Stimulated activated CD8-positive, alpha-beta memory T cell treated with anti-CD3 and anti-CD28 coated beads, Interleukin-7, amount 100 ng/mL, for 1 hour (primary cell): Measurements from ENCODE around the gene RAX2.
"Not testable (repeated sequence)": the region's sequence is repeated elsewhere in the genome, so short reads cannot be mapped to it uniquely, and the experiment has no call there.

ENCODE experiments used
- DNase-seq, 2 donors: peaks; one replicate each; pipeline ENCODE4 v3.0.0-alpha.2; 2020; ENCODE audit warnings: low read depth in 2 of 2

Gene RAX2

DNA sequence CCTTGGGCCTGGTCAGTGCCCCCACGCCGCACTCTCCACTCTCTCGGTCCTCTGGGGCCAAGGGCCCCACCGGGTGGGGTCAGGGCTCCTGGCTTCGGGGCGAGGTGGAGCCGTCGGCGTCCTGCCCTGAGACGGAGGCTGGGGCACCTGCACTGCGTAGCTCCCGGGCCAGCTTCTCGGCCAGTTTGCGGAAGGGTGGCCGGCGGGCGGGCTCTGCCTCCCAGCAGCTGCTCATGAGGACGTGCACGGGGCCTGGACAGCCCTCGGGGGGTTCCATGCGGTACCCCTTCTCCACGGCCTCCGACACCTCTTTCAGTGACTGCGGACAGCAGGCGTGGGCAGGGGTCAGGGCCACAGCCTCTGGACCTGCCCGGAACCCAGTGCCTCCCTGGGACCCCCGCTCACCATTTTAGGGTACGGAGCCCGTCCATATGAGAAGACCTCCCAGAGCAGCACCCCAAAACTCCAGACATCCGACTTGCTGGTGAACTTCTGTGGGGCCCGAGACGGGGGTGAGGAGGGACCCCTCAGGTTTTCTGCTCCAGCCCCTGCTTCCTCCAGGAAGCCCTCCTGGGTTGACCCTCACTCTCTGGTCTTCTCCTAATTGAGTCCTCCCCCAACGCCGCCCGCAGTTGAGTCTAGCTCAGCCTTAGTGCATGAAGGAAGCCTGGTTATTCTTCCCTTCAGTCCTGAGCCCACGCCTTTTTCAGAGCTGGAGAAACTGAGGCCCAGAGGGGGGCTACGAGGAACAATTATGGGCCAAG, 6.3 kb upstream of the RAX2 start:
- DNase-seq: no peak

DNA sequence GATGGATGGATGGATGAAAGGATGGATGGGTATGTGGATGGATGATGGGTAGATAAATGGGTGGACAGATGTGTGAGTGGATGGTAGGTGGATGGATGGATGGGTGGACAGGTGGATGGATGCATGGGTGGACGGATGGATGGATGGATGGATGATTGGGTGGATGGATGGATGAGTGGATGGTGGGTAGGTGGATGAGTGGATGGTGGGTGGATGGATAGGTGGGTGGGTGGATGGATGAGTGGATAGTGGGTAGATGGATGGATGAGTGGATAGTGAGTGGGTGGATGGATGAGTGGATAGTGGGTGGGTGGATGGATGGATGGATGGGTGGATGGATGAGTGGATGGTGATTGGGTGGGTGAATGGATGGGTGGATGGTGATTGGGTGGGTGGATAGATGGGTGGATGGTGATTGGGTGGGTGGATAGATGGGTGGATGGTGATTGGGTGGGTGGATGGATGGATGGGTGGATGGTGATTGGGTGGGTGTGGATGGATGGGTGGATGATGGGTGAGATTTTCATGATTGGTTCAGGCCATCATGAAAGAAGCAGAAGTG, 4.5 kb upstream of the RAX2 start:
- no peak for DNase-seq

DNA sequence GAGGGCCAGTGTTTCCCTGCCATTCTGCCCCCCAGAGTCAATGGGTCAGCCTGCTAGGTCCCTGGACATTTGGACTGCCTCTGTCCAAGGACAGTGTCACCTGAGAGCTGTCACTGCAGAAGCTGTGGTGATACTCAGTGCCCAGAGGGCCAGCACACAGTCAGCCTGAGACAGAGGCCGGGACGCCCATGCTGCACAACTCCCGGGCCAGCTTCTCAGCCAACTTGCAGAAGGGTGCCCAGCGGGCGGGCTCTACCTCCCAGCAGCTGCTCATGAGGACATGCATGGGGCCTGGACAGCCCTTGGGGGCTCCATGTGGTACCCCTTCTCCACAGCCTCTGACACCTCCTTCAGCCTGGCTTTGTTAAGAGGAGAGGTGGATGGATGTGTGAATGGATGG, 3.8 kb upstream of the RAX2 start:
- no peak for DNase-seq

DNA sequence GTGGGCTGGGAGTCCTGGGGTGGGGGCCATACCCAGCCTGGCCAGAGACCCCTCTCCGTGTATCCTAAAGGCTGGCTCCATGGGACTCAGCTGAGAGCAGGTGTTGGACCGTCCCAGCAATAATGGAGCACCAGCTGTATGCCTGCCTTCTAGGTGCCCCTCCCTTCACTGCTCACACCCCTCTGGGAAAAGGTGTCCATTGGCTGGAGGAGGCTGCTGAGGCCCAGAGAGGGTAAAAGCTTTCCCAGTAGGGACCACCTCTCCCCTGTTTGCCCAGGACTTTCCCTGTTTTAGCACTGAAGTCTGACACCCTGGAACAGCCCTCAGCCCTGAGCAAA, 3.3 kb upstream of the RAX2 start:
- no peak for DNase-seq

DNA sequence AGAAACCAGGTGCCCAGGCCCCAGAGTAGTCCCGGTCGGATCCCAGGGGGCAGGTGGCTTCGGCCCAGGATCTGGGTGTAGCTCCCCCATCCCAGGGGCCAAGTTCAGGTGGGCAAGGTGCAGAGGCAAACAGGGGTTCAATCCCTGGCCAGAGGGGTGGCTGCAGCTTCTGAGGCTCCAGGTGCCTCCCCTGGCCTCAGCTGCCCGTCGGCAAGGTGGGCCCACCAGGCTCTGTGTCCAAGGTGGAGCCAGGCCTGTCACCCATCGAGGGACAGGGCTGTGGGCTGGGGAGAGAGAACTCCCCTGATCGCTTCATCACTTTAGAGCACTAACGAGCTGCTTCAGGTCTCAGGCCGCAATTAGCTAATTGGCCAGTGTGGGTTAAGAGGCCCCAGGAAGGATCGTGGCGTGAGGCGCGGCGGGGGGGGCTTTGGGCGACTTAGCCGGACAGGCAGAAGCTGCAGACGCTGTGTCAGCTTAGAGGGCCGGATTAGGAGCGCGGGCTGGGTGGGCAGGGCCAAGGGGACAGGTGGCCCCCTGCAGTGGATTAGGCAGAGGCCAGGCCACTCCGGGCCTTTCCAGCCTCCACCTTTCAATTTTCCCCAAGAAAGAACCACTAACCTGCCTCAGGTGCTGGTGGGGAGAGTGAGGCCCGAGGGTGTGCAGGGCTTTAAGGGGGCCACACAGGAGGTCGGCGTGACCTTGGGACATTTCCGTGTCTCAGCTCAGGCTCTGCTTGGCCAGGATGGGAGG, 2.8 kb upstream of the RAX2 start:
- DNase-seq: no peak

DNA sequence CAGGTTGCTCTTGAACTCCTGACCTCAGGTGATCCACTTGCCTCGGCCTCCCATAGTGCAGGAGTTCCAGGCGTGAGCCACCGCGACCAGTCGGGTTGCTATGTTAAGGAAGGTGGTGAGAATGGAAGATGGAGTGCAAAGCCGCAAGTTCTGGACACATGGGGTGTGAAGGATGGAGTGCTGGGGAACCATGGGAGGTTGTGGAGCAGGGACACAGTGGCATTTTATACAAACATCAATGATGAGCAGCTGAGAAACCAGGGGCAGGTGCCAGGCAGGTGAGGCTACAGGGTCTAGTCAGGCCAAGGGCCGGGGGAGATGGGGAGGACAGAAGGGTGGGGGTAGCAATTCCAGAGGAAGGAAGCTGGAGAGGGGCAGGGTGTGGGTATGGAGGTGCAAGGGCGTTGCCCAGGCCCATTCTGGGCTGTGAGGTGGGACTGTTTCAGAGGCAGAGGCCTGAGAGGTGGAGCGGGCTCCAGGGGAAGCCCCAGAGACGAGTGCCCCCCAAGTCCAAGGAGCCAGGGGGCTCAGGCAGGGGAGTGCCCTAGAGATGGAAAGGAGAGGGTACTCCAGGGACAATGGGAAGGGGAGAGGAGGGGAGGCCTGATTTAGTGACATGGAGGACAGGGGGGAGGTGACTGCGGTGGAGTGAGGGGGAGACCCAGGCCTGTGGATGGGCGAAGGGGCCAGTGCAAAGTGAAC, 1.9 kb upstream of the RAX2 start:
- no peak for DNase-seq

DNA sequence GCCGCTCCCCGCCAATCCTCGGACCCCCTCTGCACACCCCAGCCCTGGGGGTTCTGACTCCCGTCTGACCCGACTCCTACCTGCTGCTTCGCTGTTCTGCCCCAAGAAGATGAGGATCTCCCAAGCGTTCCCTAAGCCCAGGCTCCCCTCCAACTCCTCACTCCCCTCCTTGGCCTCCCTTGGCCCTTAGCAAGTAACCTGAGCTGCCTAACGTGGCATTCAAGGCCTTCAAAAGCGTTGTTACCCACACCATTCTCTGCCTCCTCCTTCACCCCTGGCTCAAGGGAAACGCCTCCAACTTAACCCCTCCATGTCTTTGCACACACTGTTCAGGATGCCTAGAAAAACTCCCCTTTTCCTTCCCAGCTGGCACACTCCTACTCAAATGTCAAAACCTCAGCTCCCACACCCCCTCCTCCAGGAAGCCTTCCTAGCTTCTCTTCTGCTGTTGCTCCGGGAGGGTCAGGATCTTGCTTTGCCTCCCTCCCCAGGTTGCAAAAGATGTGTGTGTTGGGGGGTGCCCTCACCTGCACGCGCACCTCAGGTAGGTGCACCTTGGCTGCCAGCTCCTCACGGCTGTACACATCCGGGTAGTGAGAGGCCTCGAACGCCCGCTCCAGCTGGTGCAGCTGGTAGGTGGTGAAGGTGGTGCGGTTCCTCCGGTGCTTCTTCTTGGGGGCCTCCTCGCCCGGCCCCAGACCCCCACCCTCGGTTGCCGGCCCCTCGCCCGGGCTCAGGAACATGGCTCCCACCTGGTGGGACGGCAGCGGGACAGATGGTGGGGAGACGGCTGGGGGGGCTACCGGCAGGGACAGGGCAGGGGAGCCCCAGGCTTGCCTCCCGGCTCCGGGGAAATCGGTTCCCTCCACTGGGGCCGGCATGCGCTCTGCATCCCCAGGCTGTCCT, 775 bp downstream of the RAX2 start:
- DNase-seq: no peak

DNA sequence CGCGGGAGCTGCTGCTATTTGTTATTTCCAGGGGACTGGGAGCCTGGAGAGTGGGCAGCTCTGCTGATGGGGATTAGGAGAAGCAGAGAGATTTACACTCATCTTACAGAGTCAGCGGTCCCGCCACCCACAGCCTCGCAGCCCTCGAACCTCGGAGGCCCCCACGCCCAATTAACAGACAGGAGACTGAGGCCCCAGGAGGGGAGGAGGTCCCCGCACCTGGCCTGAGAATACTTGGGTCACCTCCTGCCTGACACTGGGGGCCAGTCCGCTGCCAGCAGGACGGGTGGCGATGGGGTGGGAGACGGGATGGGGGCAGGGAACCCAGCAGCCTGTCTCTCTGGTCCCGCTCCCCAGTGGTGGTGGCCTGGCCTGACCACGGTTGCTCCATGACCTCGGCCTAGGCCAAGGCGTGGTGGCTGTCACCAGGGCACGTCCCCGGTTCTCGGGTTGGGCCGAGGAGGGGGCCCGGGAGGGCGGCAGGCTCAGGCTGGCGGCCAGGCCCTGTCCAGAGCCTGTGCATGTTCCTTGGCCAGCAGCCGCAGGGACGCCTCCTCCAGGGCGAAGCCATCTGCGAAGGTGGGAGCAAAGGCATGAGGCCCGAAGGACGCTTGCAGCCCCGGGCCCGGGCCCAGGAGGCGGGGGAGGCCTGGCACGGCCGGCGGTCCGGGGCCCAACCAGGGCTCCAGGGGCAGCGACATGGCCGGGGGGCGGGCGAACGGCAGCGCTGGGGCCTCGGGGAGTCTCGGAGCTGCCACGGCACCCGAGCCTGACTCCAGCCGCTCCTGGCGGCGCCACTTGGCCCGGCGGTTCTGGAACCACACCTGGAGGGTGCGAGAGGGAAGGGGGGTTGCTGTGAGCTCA, 1.7 kb downstream of the RAX2 start:
- DNase-seq: no peak

DNA sequence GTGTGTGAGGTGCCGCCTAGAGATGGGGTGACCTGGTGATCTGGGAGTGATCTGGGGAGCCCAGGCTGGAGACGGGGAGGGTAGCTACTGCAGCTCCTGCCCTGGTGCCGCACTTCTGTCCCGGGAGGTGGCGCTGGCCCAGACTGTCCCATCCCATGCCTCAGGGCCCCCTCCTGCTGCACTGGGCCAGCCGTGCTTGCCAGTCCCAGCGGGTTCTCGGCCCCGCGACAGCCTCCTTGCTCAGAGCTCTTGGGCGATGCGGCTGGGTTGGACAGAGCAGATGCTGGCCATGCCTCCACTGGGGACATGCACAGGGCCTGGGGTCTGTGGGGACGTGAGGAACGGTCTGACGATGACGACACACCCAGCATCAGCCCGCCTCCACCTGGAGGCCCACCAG, 2.5 kb downstream of the RAX2 start:
- DNase-seq: no peak

DNA sequence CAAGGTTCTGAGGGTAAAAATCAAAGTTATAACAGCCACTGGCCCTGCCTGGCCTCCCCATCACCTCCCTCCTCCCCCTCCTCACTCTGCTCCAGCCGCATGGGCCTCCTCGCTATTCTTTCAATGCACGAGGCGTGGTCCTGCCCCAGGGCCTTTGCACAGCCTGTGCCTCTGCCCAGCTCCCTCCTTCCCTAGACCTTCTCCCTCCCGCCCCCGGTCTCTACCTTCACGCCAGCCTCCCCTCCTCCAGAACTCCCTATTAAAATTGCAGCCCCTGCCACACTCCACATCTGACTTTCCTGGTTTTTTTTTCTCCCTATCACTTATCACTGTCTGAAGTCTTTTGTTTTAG, 3.3 kb downstream of the RAX2 start:
- no peak for DNase-seq

DNA sequence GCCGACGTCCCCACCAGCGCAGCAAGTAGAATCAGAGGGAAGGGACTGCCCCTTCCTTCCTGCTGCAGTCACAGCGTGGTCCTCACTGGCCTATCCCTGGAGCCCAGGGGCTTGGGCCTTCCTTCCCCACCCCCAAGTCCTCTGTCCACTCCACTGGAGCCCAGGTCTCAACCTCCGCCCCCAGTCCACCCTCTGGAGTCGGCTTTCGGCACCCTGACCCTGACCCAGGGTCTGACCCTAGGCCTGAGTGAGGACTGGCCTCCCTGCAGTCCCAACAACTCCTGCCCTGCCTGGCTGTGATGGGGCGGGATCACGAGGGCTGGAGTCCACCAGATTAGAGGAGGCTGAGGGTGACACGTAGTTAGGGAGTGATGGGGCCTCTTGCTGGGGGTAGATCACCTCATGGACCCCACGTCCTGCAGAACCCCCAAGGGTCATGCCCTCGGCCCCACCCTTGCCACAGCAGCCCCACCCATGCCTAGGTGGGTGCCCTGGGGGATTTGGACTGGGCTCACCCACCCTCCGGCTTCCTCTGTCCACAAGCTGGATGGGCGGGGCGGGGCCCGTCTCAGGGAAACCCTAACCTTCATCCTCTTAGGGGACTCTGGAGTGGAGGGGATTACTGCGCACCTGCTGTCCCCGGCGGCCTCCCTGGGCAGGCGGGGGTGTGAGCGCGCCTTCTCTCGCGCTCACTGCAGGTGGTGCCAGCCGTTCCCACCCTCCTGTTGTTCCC, 3.8 kb downstream of the RAX2 start:
- no peak for DNase-seq

DNA sequence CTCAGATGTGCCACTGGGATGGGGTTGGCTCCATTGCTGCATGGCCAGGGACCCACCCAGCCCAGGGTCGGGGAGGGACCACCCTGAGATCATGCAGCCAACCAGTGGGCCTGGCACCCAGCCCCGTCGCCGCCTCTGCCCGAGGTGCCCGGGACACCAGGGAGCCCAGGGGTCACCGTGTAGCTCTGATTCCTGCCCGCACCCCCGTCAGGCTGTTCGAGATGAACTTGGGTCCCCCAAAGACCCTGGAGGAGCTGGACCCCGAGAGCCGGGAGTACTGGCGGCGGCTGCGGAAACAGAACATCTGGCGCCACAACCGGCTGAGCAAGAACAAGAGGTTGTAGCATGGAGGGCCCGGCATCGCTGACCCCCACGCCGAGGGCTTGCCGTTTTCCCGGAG, 5.0 kb downstream of the RAX2 start:
- DNase-seq: no peak

DNA sequence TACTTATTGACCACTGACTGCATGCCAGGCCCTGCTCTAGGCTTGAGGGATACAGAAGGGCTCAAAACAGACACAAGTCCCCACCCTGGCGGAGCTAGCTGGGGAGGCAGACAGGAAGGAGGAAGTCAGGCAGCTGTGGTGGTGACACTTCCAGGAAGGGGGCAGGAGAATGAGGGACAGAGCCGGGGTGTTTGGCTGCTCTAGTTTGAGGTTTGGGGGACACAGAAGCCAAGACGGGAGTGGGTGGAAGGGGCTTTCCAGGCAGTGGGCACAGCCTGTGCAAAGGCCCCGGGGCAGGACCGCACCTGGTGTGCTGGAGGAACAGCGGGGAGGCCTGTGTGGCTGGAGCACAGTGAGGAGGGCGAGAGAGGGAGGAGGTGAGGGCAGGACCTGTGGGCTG, 5.5 kb downstream of the RAX2 start:
- DNase-seq: no peak

DNA sequence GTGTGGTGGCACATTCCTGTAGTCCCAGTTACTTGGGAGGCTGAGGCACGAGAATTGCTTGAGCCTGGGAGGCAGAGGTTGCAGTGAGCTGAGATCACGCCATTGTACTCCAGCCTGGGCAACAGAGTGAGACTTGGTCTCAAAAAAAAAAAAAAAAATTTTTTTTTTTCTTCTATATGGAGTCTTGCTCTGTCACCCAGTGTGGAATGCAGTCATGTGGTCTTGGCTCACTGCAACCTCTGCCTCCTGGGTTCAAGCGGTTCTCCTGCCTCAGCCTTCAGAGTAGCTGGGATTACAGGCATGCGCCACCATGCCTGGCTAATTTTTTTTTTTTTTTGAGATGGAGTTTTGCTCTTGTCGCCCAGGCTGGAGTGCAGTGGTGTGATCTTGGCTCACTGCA, 6.3 kb downstream of the RAX2 start:
- DNase-seq: not testable (repeated sequence)

DNA sequence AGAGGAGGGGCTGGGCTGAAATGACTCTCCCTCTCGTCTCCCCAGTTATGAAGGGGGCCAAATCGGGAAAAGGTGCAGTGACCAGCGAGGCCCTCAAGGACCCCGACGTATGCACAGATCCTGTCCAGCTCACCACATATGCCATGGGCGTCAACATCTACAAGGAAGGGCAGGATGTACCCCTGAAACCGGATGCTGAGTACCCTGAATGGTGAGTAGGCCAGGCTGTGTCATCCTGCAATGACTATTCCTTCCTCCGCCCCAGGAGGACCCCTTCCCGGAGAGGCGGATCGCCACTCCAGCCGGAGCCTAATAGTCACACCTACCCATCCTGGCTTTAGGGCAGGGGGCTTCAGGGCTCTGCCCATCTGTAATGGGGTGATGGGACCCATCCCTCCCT, 6.9 kb downstream of the RAX2 start:
- no peak for DNase-seq

DNA sequence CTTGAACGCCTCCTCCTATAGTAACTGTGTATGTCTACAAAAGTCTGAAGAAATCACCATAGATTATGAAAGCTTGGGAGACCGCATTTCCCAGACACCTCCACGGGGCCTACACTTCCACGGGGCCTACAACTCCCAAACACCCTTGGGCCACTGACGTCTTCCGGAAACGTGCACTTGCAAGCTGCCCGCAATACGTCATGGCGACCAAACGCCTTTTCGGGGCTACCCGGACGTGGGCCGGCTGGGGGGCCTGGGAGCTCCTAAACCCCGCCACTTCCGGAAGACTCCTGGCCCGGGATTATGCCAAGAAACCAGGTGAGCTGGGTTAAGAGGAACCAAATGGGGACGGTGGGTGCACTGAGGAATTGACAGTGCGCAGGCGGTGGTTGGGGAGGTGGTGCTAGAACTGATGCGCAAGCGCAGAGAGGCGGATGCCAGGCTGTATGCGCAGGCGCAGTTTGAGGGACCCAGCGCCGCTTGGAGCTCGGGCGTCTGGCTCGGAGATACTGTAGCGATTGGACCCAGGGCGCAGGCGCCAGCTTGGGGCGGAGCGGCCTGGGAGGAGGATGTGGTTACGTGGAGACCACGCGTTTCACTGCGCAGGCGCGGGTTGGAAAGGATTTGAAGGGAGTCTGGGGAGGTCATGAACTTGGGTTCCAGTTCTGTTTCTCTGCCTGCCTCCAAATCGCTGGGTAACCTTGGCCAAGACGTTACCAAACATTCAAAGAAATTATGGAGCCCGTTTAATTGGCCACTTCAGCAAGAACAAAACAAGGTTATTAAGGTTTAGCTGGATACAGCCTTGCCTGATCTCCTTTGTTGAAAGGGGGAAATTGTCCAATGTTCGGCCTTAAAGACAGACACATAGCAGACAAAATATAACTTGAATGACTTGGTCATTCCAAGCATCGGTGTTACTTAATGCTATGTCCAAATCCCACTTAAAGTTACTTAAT, 9.2 kb downstream of the RAX2 start, which contains the start of gene MRPL54:
TSS of gene MRPL54 (plus strand) at position 182 of the 959 bp plus-strand sequence. CDS start at position 201, 19 bp downstream.
- DNase-seq: peak; percentile 99

DNA sequence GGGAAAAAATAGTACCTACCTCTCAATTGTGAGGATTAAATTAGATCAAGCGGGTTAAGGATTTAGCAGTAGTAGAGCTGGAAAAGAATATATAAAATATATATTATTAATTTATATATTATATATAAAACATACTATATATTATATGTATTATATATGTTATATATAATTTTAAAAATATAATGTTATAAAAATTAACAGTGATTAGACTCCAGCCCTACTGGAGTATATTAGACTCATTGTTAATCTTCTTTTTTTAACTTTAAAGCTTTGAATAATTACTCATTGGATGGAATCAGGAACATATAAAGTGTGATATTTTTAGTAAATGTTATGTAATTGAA, 9.9 kb downstream of the RAX2 start:
- no peak for DNase-seq

DNA sequence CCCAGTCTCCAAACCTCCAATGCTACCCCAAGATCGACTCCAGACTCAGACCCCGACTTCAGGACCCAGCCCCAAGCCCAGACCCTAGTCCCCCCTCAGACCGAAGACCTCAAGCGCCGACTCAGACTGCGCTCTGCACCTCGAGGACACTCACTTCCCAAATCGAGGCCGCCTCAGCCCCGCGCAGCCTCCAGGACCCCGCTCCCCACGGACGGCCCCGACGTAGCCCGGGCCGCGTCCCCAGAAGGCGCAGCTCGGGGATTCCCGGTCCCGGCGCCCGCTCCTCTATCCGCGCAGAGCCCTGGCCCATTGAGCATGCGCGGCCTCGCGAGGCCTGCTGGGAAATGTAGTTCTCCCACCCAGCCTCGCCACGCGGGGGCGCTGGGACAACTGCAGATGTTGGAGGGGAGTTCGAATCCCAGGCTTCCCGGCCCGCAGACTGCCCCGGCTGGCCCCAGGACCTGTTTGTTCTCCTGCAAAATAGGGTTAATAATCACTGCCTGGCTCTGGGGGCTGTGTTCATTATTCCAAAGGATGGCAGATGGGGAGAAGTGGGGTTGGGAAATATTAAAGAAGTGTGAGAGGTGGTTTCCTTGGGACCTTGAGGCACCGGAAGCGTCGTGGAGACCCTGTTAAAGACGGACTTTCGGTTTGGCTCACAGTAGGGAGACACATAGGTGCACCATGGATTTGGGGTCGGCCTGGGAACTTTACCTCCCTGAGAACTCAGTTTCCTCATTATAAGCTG, 10.5 kb downstream of the RAX2 start, which contains the start of gene APBA3:
TSS of gene APBA3 (minus strand) at position 311 of the 748 bp plus-strand sequence. CDS start 1,428 bp downstream, outside the sequence.
- DNase-seq: peak; percentile 86 to 93
